HG03460 (cell line): ENCODE results near the gene IMMP2L.
A peak's percentile ranks its signal among the peaks of the same experiment; 100 is the strongest.

Experiments used
- ATAC-seq: cut with Tn5 transposase; IDR thresholded peaks from one replicate; pipeline ENCODE4 v1.9.1; 2021; ENCODE audit not compliant: unreplicated experiment

The IMMP2L gene

GRCh38 chr7:111560773-111561653 is 1.3 kb downstream of the IMMP2L start:
- no peak for ATAC-seq

GRCh38 chr7:111558991-111559390 is 3.3 kb downstream of the IMMP2L start:
- ATAC-seq: peak; percentile 53

- ATAC-seq: no peak
These were observed 5.3 kb downstream of the IMMP2L start for GRCh38 chr7:111556977-111557376.

GRCh38 chr7:111554086-111554485 is 8.2 kb downstream of the IMMP2L start:
- ATAC-seq: no peak

- no peak for ATAC-seq
These were observed 21.2 kb downstream of the IMMP2L start for GRCh38 chr7:111541067-111541466.

GRCh38 chr7:111540199-111540815 is 22.0 kb downstream of the IMMP2L start:
- no peak for ATAC-seq

GRCh38 chr7:111537134-111537533 is 25.2 kb downstream of the IMMP2L start:
- no peak for ATAC-seq

- no peak for ATAC-seq
These were observed 27.0 kb downstream of the IMMP2L start for GRCh38 chr7:111535142-111535870.

- no peak for ATAC-seq
These were observed 29.7 kb downstream of the IMMP2L start for GRCh38 chr7:111532625-111533024.

- no peak for ATAC-seq
These were observed 30.3 kb downstream of the IMMP2L start for GRCh38 chr7:111531993-111532392.

GRCh38 chr7:111530356-111530668 is 32.0 kb downstream of the IMMP2L start:
- ATAC-seq: no peak

GRCh38 chr7:111529507-111530355 is 32.6 kb downstream of the IMMP2L start:
- ATAC-seq: no peak

- ATAC-seq: peak; percentile 74
These were observed 34.0 kb downstream of the IMMP2L start for GRCh38 chr7:111528331-111528730.

GRCh38 chr7:111527545-111527944 is 34.7 kb downstream of the IMMP2L start:
- peak; percentile 74 for ATAC-seq

GRCh38 chr7:111525100-111525499 is 37.2 kb downstream of the IMMP2L start:
- ATAC-seq: no peak

GRCh38 chr7:111521660-111522059 is 40.6 kb downstream of the IMMP2L start:
- ATAC-seq: no peak

- no peak for ATAC-seq
These were observed 44.0 kb downstream of the IMMP2L start for GRCh38 chr7:111518264-111518663.

GRCh38 chr7:111517549-111517951 is 44.7 kb downstream of the IMMP2L start:
- no peak for ATAC-seq

GRCh38 chr7:111516612-111517011 is 45.7 kb downstream of the IMMP2L start:
- ATAC-seq: no peak

- no peak for ATAC-seq
These were observed 48.7 kb downstream of the IMMP2L start for GRCh38 chr7:111513566-111513965.

GRCh38 chr7:111511845-111512244 is 50.4 kb downstream of the IMMP2L start:
- no peak for ATAC-seq
